ENCODE results near the gene STARD8.

Gene STARD8

DNA sequence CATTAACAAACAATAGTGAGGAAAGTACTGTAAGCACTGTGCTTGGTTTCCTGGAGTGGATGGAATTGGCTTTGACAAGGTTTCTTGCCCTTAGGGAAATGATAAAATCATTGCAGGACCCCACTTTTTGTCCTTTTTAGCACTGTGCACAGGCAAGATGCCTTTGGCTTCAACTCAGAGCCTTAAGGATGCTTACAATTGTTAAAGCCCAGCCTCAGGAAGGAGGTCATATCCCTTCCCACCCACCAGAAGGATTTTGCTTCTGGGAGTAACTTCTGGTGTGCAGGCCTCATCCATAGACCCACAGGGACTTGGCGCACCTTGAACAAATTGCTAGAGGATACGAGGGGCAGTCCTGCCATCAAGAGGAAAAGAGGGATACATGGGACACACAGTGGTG, 44.5 kb downstream of the STARD8 start:
- no peak for DNase-seq (ENCODE audit: low read depth in 1 of 2, low spot score in 1 of 2)

GRCh38 chrX:68692651-68693050, 45.2 kb downstream of the STARD8 start:
- DNase-seq (ENCODE audit: low read depth in 1 of 2, low spot score in 1 of 2), result no peak

DNA sequence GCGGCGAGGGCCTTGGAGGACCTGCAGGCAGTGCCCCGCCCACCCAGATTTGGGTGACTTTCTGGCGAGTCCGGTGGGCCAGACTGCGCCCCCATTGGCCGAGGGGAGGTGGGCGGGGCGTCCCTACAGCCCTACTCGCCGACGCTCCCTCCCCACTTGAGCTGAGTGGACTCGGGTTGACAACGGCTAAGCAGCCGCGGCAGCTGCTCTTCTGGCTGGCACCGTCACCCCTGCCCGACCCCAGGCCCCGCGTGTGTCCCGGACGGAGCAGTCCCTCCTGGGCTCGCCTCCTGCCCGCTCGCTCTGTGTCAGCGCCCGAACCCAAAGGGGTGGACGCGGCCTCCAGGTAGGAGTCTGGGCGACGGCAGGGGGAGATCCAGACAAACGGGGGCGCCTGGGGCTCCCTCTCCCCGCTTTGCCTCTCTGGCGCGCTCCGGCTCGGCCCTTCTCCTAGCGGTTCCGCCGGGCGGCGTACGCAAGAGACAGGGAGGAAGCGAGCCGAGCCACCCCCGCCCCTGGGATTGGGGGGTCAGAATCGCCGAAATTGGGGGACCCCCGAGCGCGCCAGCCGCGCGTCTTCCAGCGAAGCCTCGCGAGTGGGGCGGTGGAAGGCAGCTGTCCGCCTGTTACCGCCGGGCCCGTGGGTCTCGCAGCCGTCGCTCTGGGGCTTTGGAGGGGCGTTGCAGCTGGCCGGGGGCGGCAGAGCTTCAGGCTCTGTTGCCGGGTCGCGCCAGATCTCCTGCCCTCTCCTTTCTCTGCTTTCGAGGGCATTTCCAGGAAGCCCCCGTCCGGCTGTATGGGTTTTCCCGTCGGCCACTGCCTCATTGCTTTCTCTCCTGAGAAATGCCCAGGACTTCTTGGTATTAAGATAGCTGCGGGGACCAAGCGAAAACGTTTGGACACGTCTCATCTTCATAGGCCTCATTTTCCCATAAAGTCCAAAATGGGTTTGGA, 46.3 kb downstream of the STARD8 start:
- DNase-seq (ENCODE audit: low read depth in 1 of 2, low spot score in 1 of 2), result no peak

GRCh38 chrX:68694435-68695205, 47.2 kb downstream of the STARD8 start:
- no peak for DNase-seq (ENCODE audit: low read depth in 1 of 2, low spot score in 1 of 2)

GRCh38 chrX:68695206-68695845, 47.9 kb downstream of the STARD8 start:
- DNase-seq (ENCODE audit: low read depth in 1 of 2, low spot score in 1 of 2), result no peak

GRCh38 chrX:68696267-68696990, 49.0 kb downstream of the STARD8 start:
- no peak for DNase-seq (ENCODE audit: low read depth in 1 of 2, low spot score in 1 of 2)

DNA sequence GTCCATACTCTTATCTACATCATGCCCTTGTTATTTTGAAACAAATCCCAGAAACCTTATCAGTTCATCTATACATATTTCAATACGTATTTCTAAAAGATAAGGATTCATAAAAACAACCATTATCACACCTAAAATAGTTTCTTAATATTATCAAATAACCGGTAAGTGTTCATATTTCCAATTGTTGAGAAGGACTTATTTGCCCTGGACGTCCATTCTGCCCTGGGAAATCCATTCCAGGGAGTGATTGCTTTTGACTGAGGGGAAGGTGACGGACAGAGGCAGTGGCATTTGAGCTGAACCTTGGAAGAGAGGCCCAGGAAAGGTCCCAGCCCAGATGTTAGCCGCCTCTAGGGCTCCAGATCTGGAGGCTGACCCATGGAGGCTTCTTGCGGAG, 49.6 kb downstream of the STARD8 start:
- DNase-seq (ENCODE audit: low read depth in 1 of 2, low spot score in 1 of 2), result no peak

DNA sequence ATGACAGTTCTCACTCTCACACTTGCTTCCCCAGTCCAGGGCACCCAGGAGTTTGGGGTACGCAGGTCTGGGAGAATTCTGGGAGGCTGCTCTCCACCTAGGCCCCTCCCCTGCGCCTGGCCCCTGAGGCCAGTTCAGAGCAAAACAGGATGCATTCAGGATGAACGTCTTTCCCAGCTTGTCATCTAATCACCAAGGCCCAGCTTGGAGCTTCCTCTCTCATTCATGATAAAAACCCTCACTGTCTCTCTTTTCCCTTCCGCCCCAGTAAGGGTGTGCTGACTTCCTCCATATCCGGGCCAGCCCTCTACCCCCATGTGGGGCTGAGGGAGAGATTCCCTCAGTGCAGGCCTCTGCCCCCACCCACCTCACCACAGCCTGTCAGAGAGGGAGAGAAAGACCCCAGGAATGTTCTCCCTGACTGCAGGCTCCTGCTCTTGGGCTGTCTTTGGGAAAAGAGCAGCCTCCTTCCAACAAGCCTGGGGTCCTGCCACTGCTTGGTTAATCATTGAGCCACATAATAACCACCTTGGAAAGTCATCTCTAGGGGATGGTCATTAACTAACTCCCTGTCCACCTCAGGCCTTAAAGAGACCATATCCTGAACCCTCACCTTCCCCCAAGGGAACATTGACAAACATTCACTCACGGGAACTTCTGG, 50.1 kb downstream of the STARD8 start:
- no peak for DNase-seq (ENCODE audit: low read depth in 1 of 2, low spot score in 1 of 2)

GRCh38 chrX:68698942-68699341, 51.5 kb downstream of the STARD8 start:
- DNase-seq (ENCODE audit: low read depth in 1 of 2, low spot score in 1 of 2), result no peak

GRCh38 chrX:68699960-68700746, 52.7 kb downstream of the STARD8 start:
- DNase-seq (ENCODE audit: low read depth in 1 of 2, low spot score in 1 of 2), result no peak

DNA sequence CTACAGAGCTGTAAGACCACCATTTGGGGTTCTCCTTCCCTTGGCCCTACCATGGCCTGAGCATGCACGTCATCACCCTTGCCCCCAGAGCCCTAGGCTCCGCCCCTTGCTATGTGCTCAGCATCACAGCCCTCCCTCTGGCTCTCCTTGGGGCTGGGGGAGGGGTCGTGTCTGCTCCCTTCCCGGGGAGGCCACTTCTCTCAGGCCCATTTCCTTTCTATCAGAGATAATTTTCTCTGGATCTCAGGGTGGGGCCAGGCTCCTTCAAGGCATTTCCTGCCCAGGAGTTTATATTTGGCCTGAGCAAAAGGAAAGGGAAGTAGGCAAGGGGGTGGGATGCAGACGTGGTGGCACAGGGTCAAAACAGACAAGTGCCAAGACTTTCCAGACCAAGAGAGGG, 55.9 kb downstream of the STARD8 start:
- no peak for DNase-seq (ENCODE audit: low read depth in 1 of 2, low spot score in 1 of 2)

GRCh38 chrX:68703846-68704245, 56.4 kb downstream of the STARD8 start:
- DNase-seq (ENCODE audit: low read depth in 1 of 2, low spot score in 1 of 2), result no peak

DNA sequence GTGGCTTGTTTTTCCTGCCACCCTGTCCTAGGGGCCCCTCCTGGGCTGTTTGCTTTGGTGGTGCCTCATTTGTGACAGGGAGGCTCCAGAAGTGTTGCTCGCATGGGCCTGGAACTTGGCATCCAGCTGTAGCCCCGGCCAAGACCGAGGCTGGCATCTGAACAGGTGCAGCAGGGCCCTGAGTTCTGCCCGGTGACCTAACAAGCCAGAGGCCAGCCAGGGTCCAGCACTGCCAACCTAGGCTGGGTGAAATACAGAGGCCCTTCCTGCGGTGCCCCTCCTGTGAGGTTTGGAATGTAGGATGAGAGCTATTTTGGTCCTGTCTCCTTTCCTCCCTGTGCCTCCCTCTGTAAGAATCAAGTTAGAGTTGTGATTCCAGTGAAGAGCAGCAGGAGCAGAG, 58.5 kb downstream of the STARD8 start:
- no peak for DNase-seq (ENCODE audit: low read depth in 1 of 2, low spot score in 1 of 2)

DNA sequence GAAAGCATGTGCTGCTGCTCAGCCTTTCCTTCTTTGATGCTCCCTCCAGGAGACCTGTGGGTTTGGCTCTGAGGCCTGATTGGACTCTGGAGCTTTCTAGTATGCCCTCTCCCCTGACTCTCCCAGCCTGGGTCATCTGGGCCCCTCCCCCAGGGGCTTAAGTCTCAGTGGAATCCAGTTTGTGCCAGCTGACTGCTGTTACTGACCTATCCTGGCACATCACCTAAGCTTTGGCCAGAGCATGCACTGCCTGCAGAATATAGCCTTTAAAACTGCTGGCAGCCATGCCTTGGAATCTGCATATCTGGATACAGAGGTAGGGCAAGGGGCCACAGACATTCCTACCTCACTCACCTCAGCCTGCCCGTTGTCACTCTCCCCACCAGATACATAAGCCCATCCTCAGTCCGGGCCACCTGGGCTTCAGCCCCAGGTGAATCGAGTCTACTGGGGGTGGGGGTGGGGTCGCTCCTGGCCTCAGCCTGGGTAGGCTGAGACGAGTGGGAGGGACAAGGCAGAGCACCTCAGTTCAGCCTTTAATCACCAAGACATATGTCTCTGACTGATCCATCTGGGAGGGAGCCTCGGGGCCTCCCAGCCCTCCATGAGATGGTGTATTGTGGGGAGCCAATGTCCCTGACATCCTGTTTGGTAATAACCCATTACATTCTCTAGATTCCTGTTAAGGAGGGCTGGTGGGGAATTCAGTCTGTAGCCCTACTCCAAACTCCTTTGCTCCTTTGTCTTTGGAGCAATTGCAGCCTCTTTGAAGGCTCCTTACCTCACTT, 61.2 kb downstream of the STARD8 start:
- DNase-seq (ENCODE audit: low read depth in 1 of 2, low spot score in 1 of 2), result no peak

GRCh38 chrX:68710870-68711576, 63.6 kb downstream of the STARD8 start:
- no peak for DNase-seq (ENCODE audit: low read depth in 1 of 2, low spot score in 1 of 2)

DNA sequence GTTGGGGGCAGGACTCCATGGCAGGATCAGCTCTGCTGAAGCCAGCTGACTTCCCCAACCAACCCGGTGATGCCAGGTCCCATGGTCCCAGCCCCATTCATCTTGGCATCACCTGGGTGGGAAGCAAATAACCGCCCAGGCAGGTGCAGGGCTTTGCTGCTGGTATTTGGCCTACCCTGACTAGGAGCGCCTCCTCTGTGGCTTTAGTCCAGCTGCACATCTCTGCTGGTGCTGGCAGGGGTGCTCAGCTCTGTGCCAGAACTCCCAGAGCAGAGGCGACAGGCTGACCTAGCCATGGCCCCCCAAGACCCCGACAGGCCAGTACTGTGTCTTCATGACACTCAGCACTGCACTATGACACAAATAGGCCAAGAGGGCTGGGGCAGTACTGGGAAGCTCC, 64.4 kb downstream of the STARD8 start:
- DNase-seq (ENCODE audit: low read depth in 1 of 2, low spot score in 1 of 2), result no peak

- DNase-seq (ENCODE audit: low read depth in 1 of 2, low spot score in 1 of 2), result no peak
These were observed 67.4 kb downstream of the STARD8 start for GRCh38 chrX:68714856-68715255.

- no peak for DNase-seq (ENCODE audit: low read depth in 1 of 2, low spot score in 1 of 2)
These were observed 69.7 kb downstream of the STARD8 start for GRCh38 chrX:68717196-68717595.

Measured in activated CD4-positive, alpha-beta T cell treated with anti-CD3 and anti-CD28 coated beads, Interleukin-2, amount 50 U/mL, for 24 hours (primary cell).